GM21526 (cell line): ENCODE data around the gene SORCS2.

ENCODE experiments used
- ATAC-seq: cut with Tn5 transposase; IDR thresholded peaks from one replicate; pipeline ENCODE4 v1.9.1; 2021; ENCODE audit warnings: moderate library complexity; ENCODE audit not compliant: unreplicated experiment, low FRiP score

Gene SORCS2

DNA sequence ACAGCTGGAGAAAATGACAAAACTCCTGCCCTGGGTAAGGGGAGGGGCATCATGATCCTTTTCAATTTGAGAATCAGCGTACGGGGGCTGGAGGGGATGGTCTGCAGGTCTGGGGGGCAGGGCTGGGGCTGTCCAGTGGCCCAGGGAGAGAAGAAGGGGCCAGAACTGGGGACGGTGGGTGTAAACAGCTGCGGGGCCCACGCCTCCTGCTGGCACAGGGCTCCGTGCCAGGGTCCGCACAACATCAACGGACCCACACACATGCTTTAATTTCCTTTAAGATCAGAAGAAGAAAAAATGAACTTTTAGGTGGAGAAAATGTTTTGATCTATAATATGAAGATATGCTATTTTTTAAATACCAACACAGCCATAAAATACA, 190.3 kb downstream of the SORCS2 start:
- no peak for ATAC-seq

GRCh38 chr4:7383266-7383665, 190.9 kb downstream of the SORCS2 start:
- no peak for ATAC-seq

- no peak for ATAC-seq
These were observed 191.9 kb downstream of the SORCS2 start for GRCh38 chr4:7384003-7384928.

- no peak for ATAC-seq
These were observed 192.9 kb downstream of the SORCS2 start for GRCh38 chr4:7384929-7385890.

GRCh38 chr4:7387925-7388324, 195.6 kb downstream of the SORCS2 start:
- no peak for ATAC-seq

- ATAC-seq, result no peak
These were observed 196.3 kb downstream of the SORCS2 start for GRCh38 chr4:7388627-7389026.

DNA sequence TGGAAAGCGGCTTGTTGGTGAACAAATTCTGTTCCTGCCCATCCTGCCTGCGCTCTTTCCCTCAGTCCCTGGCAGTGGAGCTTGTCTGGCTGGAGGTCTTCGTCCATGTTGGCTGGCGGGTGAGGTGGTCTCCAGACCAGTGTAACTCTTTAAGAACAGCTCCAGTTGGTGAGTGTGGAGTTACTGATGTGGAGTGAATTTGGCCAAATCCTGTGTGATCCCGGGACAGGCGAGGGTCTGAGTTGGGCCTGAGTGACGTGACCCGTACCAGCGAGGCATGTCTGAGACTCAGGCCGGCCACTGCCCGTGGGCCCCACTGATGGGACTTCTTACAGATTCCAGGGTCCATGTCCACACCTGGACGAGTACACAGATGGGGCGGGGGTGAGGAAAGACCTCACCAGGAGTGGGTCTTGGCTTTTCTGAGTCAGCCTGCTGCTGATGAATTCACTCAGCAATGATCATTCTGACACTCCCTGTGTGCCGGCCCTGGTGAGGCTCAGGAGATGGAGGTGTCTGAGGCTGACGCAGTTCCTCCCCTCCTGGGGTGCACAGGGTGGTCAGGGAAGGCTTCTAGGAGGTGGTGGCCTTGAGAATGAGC, 196.9 kb downstream of the SORCS2 start:
- ATAC-seq, result no peak

DNA sequence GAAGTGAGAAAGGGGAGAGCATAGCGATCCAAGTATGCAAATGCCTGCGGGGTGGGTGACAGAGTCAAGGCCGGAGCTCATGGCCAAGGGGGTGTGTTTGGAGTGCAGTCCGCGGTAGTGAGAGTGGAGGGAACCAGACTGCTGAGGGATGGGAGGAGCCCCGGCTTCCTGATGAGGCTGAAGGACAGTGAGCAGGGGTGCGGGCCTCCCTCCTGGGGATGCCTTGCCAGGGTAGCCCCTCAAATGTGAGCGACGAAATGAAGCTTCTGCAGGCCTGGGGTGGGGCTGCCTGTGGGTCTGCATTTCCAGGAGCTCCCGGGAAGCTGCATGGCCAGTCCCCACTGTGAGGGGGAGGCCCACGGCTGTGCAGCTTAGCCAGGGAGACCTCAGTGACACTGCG, 197.4 kb downstream of the SORCS2 start:
- ATAC-seq, result no peak

- no peak for ATAC-seq
These were observed 198.0 kb downstream of the SORCS2 start for GRCh38 chr4:7390336-7390735.

DNA sequence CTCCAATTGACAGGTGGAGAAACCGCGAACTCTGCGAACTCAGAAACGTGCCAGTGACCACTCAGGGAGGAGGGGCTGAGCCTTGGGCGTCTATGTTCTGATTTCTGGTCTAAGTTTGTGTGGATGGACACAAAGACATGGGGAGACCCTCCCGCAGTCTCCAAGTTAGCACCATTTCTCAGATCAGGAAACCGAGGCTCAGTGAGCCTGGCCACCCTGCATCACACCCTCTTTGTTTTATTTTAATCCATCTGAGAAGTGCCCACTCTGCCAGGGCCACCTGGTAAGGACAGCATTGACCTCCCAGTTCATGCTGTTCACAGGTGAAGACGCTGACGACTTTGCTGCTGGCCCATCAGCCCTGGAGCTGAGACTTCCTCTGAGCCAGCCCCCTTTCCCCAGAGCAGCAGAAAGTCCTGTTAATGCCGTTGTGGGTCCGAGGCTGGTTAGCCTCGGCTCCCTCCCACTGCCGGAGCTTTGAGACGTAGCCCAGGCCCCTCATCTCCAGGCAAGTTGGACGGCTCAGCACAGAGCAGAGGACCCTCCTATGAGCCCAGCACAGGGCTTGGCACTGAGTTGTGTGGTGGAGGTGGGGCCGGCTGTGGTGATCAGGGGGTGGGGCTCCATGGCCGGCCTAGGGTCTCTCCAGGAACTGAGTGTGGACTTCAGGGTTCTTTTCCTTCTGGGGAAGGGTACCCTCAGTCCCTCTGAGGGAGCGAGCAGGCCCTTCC, 198.7 kb downstream of the SORCS2 start:
- no peak for ATAC-seq

- no peak for ATAC-seq
These were observed 199.5 kb downstream of the SORCS2 start for GRCh38 chr4:7391637-7392437.

- ATAC-seq, result no peak
These were observed 200.4 kb downstream of the SORCS2 start for GRCh38 chr4:7392438-7393421.

DNA sequence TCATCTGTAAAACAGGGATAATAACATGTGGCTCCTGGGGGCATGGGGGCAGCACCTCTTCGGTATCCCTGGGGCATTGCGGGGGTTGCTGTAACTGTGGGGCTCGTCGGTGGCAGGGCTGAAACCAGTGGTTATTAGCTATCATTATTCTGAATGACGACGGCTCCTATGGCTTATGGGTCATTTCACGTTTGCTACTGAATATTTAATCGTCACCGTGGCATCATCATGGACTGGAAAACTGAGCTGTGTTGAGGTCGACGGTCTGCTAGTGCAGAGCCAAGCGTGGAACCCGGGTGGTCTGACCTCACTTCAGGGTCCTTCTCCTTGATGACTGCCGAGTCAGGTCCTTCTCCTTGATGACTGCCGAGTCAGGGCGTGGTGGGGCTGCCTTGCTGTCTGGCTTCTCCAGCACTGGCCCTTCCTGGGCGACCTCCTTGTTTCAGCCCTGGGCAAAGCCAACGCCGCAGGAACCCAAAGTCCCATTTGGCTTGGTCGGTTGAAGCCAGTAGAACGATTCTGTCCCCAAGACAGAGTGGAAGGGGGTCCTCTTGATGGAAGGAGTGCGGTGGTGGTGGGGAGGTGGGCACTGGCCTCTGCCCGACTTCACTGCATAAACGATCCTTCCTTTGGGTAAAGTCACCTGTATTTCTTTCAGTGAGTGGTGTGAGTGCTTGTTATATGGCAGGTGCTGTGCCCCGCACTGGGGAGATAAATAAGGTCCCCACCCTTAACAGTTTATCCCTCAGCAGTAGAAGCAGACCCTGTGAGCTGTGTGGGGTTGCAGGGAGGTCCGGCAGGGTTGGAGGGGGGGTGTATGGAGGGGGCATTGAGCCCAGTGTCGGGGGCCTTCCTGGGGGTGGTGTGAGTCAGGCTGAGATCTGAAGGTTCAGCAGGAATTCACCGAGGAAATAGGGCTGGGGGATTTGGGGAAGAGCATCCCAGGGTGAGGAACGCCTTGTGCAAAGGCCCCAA, 201.6 kb downstream of the SORCS2 start:
- no peak for ATAC-seq

DNA sequence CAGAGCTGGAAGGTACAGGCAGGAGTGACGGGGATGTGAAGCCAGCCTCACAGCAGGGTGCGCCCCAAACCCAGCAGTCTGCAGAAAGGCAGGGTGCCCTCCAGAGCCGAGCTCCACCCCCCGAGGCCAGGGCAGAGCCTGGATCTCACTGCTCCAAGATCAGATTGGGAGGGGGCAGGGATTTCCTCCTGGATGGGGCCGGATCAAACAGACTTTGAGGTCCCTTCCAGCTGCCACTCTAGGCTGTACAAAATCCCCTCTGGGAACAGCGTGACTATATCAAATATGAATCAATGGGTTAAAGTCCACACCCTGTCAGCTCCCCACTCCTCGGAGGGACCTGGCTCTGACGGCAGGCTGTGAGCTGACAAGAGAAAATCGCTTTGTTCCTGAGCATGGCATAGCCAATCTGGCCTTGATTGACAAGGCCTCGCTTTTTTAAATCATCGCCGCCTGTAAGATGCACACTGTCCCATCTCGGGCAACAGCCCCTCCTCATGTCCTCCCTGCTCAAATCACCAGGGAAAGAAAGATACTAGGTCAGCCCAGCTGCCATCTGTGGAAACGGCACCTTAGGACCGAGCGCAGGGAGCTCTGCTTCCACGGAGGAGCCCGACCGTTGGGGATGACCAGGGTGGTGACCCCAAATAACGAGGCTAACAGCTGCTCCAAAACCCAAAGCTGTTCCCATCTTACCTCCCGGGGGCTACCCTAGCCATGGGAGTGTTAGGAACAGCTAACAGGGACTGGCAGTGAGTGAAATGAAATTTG, 202.5 kb downstream of the SORCS2 start:
- ATAC-seq, result no peak

DNA sequence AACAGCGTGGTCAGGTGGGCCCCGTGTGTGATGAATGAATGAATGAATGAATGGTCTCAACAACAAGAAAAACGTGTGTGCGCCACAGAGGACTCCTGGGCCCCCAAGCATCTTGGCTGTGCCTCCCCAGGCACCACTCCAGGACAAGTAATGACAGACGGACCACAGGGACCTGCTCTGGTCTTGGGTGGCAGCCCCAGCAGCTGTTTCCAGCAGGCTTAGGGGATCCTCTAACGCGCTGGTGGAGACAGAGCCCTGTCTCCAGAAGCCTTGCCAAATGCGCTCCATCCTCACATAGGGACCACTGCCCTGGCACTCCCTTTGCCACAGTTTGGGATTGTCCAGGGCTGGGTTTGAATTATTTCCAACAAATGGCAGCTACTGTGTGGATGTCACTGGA, 203.3 kb downstream of the SORCS2 start:
- ATAC-seq, result no peak

- ATAC-seq, result no peak
These were observed 204.0 kb downstream of the SORCS2 start for GRCh38 chr4:7396186-7396910.
